Measurements from ENCODE around the gene CFAP300. TPM values are rescaled to one million over a fixed set of nuclear protein-coding genes. Genes with fewer than 3 reads are reported as not detected.
A peak's percentile ranks its signal among the peaks of the same experiment; 100 is the strongest.

Gene CFAP300
- total RNA-seq, 1 experiment from 2014 or later: 1.9 TPM

- Histone ChIP-seq H2AFZ (no peak overlapping the region), H3K36me3 (ENCODE audit: low read depth) (no peaks in the 10 kb centered on the region), H3K9me3 (ENCODE audit: insufficient read depth, low read depth) (peaks cover 5% of the 10 kb centered on the region; the same call in 1 of the 2 replicates), H3K27ac (no peak overlapping the region), H4K20me1 (ENCODE audit: insufficient read depth) (no peaks in the 10 kb centered on the region), H3K27me3 (ENCODE audit: insufficient read depth, low read depth) (no peaks in the 10 kb centered on the region), H3F3A (ENCODE audit: insufficient read depth, low read depth) (peaks cover 43% of the 10 kb centered on the region), H3K4me1 (replicated peaks; ENCODE audit: insufficient read depth) (peaks cover 43% of the 10 kb centered on the region), H3K4me3 (no peak overlapping the region), H3K79me2 (ENCODE audit: low read depth) (no peaks in the 10 kb centered on the region), H3K4me2 (no peak overlapping the region), H3K9me2 (ENCODE audit: insufficient read depth) (no peaks in the 10 kb centered on the region)
- ChIA-PET POLR2A (ENCODE audit: unreplicated experiment) (no interaction called here), CTCF (interaction anchor here (0.6 kb wide), 1 partner anchor 100 kb away, joined by 6 read pairs; no protein-coding TSS in a partner anchor)
- intact Hi-C loops (cut with micrococcal nuclease; ENCODE audit: unreplicated experiment): loop anchor here (5.0 to 10.0 kb wide), 2 partner anchors 88 to 551 kb away; partner anchors contain the start of genes ANGPTL5 and CEP126
- TF ChIP-seq EZH2 (IDR thresholded peaks at IDR 0.05; ENCODE audit: low read depth) (no peak), CTCF (conservative IDR thresholded peaks at IDR 0.05) (no peak)
- no peak for DNase-seq
- BruUV-seq (replicated peaks): no TSS peak
These were observed 41.9 kb upstream of the CFAP300 start for GRCh38 chr11:102005306-102005705.

GRCh38 chr11:102006835-102007566 lies 40.2 kb upstream of the CFAP300 start:
- H3K27me3 ChIP-seq (ENCODE audit: insufficient read depth, low read depth): no peaks in the 10 kb centered on the region
- peak overlapping the region; percentile 90 for H3K27ac ChIP-seq
- H3K4me3 ChIP-seq: peak overlapping the region; percentile 6; the same call in 1 of the 2 replicates
- no peak for TF ChIP-seq EZH2 (IDR thresholded peaks at IDR 0.05; ENCODE audit: low read depth)
- TF ChIP-seq CTCF (conservative IDR thresholded peaks at IDR 0.05): no peak
- BruUV-seq (replicated peaks): no TSS peak
- peak overlapping the region; percentile 4; the same call in 1 of the 2 replicates for H2AFZ ChIP-seq
- peak overlapping the region; percentile 59 for H3K4me2 ChIP-seq
- intact Hi-C loops (cut with micrococcal nuclease; ENCODE audit: unreplicated experiment): loop anchor here (1.0 to 10.0 kb wide), 5 partner anchors 90 to 552 kb away; partner anchors contain the start of genes ANGPTL5 and CEP126
- H3K79me2 ChIP-seq (ENCODE audit: low read depth): no peaks in the 10 kb centered on the region
- H3K36me3 ChIP-seq (ENCODE audit: low read depth): no peaks in the 10 kb centered on the region
- H3K9me3 ChIP-seq (ENCODE audit: insufficient read depth, low read depth): peaks cover 5% of the 10 kb centered on the region; the same call in 1 of the 2 replicates
- H3K4me1 ChIP-seq (replicated peaks; ENCODE audit: insufficient read depth): peaks cover 60% of the 10 kb centered on the region
- H3K9me2 ChIP-seq (ENCODE audit: insufficient read depth): no peaks in the 10 kb centered on the region
- no peaks in the 10 kb centered on the region for H4K20me1 ChIP-seq (ENCODE audit: insufficient read depth)
- CTCF ChIA-PET: interaction anchor here (0.5 to 1.6 kb wide), 10 partner anchors 34 to 315 kb away, joined by 3 to 20 read pairs (median 5); partner anchors contain the start of gene CEP126
- DNase-seq: peak in 1 of 2 experiments; percentile 90
- POLR2A ChIA-PET (ENCODE audit: unreplicated experiment): interaction anchor here (0.6 kb wide), 1 partner anchor 10 kb away, joined by 3 read pairs; no protein-coding TSS in a partner anchor
- H3F3A ChIP-seq (ENCODE audit: insufficient read depth, low read depth): peaks cover 58% of the 10 kb centered on the region

- Histone ChIP-seq H3K4me3 (0 out of 2 replicates have a peak overlapping the region, but pooled peaks have one; percentile 6), H4K20me1 (ENCODE audit: insufficient read depth) (no peaks in the 10 kb centered on the region), H3K4me1 (replicated peaks; ENCODE audit: insufficient read depth) (peaks cover 68% of the 10 kb centered on the region), H3K9me3 (ENCODE audit: insufficient read depth, low read depth) (peaks cover 5% of the 10 kb centered on the region; the same call in 1 of the 2 replicates), H3F3A (ENCODE audit: insufficient read depth, low read depth) (peaks cover 58% of the 10 kb centered on the region), H3K27me3 (ENCODE audit: insufficient read depth, low read depth) (no peaks in the 10 kb centered on the region), H2AFZ (no peak overlapping the region), H3K9me2 (ENCODE audit: insufficient read depth) (no peaks in the 10 kb centered on the region), H3K27ac (peak overlapping the region; percentile 90), H3K4me2 (peak overlapping the region; percentile 59), H3K36me3 (ENCODE audit: low read depth) (no peaks in the 10 kb centered on the region), H3K79me2 (ENCODE audit: low read depth) (no peaks in the 10 kb centered on the region)
- intact Hi-C loops (cut with micrococcal nuclease; ENCODE audit: unreplicated experiment): loop anchor here (1.0 to 10.0 kb wide), 5 partner anchors 91 to 553 kb away; partner anchors contain the start of genes ANGPTL5 and CEP126
- BruUV-seq (replicated peaks): no TSS peak
- DNase-seq: peak; percentile 46 to 99
- POLR2A ChIA-PET (ENCODE audit: unreplicated experiment): interaction anchor here (0.6 kb wide), 1 partner anchor 9 kb away, joined by 3 read pairs; no protein-coding TSS in a partner anchor
- TF ChIP-seq EZH2 (IDR thresholded peaks at IDR 0.05; ENCODE audit: low read depth): no peak
- TF ChIP-seq CTCF (conservative IDR thresholded peaks at IDR 0.05): peak; percentile 88
- CTCF ChIA-PET: interaction anchor here (0.5 to 1.6 kb wide), 11 partner anchors 8 to 314 kb away, joined by 3 to 20 read pairs (median 5); partner anchors contain the start of gene CEP126
These were observed 39.4 kb upstream of the CFAP300 start for GRCh38 chr11:102007567-102008437.

All from PC-9 (cell line).